ENCODE results near the gene CFAP141.
"Not testable (repeated sequence)": the region's sequence is repeated elsewhere in the genome, so short reads cannot be mapped to it uniquely, and the experiment has no call there.

Gene CFAP141

DNA sequence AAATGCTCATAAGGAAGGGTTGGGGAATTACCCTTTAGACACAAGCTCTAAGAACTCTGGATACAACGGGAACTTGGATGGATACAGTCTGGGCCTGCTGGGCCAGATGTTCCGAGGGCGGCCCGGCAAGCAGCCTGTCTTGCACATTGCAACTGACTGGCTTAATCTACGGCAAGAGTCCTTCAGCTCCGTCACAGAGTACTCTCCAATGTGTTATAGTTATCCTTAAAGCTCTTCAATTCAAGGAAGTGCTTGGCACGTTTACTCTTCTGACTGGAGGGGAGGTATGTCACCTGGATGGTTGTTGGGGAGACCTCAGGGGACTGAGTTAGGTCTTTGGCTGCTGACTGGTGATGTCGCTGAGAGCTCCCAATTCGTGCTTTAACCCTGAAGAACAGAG is 1.1 kb upstream of the CFAP141 start:
- no peak for DNase-seq

DNA sequence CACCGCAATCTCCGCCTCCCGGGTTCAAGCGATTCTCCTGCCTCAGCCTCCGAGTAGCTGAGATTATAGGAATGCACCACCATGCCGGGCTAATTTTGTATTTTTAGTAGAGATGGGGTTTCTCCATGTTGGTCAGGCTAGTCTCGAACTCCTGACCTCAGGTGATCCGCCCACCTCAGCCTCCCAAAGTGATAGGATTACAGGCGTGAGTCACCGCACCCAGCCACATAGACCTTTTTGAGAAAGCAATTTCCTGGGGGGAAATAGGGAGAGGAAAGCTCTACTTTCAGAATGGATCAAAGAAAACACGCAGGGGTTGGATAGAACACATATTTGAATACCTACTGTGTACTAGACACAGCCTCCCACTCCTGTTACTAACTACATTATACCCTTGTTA is 355 bp downstream of the CFAP141 start:
- DNase-seq: not testable (repeated sequence)

DNA sequence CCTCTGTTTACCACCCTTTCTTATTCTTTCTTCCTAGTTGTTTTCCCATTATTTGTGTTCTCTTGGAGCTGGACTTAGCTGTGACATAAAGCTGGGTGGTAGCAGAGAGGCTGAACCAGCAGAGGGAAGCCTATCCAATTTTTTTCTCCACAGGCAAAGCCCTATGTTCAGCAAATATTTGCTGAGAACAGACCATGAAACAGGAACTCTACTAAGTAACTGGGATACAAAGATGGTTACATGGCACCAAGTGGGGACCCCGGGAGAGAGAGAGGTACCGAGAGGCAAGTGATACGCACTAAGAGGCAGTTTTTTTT is 6.6 kb downstream of the CFAP141 start:
- DNase-seq: no peak

DNA sequence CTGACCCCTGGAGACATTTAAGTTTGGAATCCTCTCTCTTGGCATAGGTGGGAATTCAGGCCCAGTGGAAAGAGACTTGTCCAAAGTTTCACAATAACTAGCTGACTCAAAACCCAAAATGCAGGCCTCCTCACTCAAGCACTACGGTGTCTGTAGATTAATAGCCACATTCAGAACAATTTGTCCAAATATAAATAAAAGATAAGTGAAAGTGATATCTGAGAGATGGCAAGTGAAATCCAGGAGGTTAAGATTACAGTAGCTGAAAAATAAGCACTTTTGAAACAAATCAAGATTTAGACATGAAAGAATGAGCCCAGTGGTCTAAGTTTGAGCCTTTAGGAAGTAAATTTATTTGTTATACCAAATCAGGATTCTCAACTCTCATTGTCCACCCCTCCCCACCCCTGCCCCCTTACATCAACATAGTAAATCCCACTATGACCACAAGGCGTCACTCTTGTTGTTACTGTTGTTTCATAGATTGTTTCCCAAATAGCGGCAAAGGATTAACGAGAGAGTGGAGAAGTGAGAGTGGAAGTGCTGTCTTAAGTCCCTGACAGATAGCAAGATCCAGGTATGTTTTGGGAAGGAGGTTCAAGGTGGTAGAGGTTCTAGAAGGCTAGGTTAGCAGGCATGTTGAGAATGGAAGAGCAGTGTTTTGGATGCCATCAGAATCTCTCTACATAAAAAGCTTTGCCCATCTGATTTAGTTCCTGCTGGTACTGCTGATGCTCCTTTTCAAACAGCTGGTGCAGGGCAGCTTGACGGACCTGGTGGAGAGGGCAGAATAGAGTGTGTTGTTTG is 7.2 kb downstream of the CFAP141 start:
- no peak for DNase-seq

DNA sequence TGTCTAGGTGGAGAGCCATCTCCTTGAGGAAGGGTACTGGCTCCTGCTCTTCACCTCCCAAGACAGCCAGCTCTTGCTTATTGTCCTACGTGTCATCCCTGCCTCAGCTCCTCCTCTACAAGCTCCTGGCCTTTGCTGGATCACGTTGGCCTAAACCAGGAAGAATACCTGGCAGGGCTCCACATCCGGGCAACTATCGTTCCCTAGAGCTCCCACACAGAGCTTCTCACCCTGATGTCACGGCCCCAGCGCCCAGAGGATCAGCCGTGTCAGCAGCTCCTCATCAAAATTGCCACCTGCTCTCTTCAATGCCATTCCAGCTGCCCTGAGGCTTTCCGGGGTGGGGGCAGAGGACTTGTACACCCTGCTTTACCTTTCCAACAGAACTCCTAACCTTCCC is 12.3 kb downstream of the CFAP141 start:
- DNase-seq: no peak

DNA sequence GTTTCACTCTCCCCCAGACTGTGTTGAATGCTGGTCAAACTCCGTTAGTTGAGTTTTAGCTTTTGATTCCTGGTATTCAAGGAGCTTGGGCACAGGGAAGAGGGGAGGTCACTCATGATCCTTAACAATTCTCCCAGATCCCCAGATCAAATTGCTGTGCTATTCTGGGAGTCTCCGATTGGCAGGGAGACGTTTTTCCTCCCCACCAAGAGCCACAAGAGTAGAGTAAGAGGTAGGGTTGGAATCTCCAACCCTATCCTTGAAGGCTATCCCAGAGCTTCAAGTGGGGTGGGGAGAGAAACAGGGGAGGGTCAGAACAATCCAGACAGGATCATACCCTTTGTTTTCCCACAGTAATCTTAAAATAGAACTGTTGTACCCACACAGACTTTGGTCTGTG is 13.7 kb downstream of the CFAP141 start:
- no peak for DNase-seq

DNA sequence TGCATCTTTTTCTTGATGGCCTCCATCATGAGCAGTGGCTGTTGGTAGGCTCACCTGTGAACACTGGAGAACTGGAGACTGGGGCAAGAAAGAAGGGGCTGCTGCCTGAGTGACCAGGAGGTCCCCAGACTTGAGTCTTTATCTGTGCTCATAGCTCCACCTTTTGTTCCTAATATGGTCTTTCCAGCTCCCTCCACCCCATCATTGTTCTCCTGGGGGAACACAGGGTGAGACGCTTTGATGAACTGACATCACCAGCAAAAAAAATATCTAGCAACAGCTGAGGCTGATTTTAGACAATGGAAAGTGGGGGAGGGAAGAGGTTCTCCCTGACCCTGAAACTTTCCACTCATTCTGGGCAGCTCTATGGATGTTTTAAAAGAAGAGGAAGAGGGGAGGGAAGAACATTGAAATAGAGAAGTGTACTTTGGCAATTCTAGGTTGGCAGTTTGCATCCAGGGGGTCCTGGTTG is 14.1 kb downstream of the CFAP141 start, which contains the start of gene TPM3:
TSS of gene TPM3 (minus strand) at position 111 of the 472 bp plus-strand sequence. CDS start at position 29, 82 bp downstream.
- no peak for DNase-seq

DNA sequence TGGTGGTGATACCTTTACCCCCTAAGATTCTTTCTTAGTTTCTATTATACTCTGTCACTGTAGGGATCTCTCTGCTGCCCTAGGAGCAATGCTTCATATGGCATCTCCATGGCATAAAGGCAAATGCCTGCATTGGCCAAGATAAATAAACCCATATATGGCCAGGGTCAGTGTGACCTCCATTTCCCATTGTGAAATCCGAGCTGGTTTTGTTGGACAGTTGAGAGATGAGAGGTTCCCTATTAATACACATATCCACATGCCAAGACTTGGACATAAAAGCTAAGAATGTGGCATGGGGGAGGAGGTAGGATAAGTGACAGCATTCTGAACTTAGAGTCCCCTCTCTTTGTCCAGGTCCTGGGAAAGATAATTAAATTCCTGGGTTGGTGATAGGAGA is 15.6 kb downstream of the CFAP141 start:
- DNase-seq: no peak

DNA sequence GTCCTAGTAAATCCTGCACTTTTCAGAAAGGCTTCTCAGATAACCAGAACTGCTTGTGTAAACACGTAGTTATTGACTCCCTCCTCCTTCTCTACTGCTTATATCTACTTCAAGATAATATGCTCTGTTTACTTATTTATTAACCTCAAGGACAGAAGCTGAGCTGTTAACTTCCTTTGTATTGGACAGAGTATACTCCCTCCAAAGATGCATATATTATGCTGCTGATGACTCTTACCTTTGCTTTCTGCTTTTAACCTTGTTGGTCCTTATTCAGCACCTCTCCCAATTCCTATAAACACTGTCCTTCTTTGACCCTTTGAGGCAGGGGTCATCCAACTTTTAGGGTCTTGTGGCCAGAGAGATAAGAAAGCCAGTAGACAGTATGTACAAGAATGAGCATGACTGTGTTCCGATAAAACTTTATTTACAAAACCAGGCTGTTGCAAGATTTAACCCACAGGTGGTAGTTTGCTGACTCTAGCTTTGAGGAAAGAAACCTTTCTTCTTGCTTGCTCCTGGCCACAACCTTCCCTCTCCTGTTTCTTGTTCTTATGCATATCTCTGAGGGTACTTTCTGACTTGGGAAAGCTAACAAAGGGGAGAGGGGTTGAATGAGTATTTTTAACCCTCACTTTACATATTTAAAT is 19.2 kb downstream of the CFAP141 start:
- DNase-seq: no peak

DNA sequence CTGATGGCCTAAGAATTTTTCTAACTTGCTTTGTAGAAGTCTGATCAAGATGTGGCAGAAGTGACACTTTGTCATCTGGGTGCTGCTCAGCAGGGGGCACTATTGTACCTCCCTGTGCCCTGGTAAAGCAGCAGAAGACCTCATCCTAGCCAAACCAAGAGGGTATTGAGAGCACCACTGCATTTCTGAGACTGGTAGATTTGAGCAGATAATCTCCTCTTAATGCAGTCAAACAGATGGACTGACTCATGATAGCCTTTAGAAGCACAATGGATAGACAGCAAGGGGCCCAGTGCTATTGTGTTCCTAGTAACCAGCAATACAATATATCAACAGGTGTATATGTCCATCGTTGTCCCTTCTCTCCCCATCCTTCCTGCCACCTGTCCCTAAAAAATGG is 20.0 kb downstream of the CFAP141 start:
- DNase-seq: no peak

DNA sequence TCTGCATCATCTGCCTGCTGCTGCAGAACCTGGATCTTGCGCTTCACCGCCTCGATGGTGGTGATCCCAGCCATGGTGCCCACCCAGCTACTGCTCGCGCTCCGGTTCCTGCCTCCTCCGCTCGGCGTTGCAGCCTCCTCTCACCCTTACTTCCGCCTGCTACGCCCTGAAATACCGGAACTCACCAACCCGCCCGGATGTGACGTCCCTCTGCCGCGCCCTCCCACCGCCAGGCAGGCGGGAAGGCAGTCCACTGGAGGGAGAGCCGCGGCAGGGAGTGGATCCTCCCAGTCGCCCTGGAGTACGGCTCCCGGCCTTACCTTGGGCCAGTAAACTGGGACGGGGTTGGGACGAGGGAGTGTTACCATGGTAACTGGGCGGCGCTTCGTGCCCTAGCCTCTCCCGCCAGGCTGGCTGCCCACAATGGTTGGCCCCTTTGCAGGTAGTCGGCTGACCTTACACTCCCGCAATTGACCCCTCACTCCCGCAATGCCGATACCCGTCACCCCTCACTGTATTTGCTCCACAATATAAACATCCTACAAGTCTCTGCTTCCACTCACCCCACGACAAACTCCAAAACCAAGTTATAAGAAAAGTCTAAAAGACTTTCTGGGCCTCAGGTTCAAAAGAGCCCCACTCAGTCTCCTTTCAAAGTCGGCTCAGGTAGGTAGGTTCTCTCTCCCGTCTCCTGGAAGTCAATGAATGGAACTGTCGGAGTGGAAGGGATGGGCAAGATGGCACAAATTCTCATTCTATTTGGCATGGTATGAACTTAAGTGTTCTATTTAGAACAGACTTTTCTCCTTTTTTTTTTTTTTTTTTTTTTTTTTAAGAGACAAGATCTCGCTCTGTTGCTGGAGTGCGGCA is 22.9 kb downstream of the CFAP141 start:
- DNase-seq: peak; percentile 91

DNA sequence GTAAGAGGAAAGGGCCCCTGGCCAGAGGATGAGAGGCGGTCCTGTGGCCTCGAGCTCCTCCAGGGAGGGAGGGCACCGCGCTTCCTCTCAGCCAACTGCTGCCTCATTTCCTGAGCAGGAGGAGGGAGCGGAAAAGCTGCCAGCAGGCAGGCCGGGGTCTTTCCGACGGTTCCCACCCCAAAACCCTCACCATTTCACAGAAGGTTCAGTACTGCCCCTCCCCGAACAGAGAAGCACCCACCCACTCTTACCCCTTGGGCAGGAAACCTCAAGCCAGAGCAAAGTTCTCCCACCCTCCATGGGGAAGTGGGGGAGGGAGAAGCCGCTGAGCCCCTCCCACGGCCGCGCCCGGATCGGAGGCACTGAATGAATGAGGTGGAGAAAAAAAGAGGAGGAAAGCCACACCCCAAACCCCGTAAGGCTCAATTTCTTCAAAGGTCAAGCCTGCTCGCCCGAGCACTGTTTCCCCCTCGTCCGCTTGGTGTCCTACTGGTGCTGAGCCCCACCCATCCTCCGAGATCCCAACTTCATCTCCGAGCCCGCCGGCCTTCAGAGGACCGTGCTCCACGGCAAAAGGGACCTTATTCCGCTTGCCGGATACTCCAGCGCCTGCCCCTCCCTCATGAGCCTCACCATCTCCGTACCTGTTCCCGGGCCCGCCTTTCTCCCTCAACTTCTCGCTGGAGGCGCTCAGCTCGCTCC is 23.6 kb downstream of the CFAP141 start:
- no peak for DNase-seq

DNA sequence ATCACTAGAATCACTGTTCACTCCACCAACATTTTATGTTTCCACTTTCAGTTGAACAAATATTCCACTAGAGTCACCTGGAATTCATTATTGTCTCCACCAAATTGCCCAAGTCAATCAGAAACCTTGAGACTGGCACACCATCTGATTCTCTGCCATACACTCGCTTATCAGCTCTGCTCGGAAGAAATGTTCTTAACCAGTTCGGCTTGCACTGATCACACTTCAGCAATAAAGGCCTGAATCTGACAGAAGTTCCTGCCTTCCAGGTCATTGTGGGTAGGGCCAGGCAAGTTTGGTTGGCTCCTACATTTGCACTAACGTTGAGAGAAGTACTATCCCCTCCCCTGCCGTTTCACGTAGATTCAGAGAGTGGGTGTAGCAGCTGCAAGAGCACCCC is 24.2 kb downstream of the CFAP141 start:
- no peak for DNase-seq

DNA sequence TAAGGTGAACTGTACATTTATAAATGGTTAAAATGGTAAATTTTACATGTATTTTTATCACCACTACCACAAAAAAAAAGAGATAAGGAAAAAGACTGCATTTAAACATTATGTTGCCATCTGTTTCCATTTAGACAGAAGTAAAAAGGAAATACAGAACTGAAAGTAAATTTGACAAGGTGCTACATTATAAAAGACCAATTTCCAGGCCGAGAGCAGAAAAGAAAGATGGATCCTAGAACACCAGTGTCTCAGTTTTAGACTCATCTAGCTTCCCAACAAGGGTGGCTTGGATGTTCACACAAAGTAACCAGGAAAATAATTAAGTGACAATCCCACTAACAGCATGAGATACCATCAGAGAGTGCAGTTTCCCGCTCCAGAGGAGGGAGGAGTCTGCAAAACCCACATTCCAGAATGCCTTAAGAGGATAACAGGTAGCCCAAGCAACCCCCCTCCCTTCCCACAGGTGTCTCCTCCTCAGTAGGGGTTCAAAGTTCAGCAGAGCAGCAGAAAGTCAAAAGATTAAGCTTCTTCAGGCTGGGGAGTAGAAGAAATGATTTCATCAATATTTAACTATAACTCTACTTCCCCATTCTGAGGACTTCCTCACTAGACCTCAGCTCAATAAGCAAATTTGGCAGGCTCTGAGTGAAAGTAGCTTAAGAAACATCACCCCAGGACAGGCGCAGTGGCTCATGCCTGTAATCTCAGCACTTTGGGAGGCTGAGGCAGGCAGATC is 26.0 kb downstream of the CFAP141 start:
- no peak for DNase-seq

DNA sequence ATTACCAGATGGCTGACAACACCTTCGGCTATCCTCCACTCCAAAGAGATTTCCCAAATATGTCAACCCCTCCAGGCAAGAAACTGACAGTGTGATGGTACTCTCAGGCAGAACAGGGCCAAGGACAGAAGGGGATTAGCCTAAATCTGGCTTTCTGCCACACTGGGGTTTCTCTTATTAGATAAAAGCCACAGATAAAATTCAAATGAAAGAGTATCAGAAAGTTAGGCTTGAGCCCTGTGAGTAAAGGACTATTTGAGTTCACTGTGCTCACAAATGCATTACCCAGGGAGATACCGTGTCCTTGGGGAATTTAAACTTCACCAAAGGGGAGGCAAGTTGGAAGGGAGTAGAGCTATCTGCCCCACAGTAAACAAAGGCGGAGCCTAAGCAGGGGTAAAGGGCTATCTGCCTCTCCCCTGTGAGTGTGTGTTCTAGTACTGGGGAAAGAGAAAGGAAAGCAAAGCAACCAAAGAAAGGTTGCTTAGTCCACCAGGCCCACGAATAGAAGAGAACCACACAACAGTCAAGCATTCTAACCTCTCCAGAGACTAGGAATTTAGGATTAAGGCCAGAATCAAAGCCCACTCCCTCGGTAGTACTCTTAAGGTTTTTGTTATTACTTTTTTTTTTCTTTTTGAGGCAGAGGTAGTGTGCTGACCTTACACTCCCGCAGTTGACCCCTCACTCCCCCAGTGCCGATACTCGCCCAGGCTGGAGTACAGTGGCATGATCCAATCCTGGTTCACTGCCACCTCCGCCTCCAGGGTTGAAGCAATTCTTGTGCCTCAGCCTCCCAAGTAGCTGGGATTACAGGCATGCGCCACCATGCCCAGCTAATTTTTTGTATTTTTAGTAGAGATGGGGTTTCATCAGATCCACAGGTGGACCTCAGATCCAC is 27.0 kb downstream of the CFAP141 start:
- no peak for DNase-seq

DNA sequence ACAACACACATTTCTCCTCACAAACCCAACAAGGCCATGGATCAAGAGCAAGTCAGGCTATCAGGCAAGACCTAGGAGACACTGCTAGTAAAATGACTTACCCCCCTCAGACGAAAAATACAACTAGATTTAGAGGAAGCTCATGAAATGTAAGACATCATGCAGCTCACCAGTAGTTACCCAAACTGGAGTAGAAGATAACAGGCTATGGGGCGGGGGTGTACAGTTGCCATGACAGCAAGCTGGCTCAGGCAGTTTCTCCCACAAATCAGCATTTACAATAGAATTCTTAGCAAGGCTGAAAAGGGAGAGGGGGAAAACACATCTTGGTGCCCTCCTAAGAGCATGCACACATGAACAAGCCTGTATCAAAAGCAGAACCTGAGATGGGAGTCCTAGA is 28.1 kb downstream of the CFAP141 start:
- no peak for DNase-seq

DNA sequence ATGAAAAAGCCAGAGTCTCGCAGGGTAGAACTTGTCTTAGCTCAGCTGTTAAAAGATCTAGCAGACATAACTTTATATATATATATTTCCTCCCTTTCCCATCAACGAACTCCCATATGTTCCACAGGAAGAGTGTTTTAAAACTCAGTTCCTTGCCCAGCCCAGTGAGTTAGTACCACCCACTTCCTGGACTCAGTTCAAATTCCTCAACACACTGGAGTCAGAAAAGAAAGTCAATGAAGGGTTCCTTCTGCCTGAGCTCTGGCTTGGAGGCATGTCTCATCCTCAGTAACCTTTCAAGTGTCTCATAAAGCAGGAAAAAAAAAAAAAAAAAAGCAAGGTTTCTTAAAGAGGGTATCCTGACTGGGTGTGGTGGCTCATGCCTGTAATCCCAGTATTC is 29.8 kb downstream of the CFAP141 start:
- no peak for DNase-seq

DNA sequence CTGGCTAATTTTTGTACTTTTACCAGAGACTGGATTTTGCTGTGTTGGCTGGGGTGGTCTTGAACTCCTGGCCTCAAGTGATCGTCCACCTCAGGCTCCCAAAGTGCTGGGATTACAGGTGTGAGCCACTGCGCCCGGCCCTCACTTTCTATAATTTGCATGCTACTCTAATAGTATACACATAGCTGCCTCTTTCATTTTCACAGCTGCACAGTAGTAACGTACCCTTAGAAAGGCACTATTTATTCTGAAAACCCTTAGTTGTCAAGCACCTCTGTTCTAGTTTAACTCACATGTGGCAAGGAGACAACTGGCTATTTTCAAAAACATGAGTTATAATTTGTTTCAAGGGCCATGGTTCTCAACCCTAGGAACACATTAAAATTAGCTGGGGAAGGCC is 31.5 kb downstream of the CFAP141 start:
- DNase-seq: no peak

DNA sequence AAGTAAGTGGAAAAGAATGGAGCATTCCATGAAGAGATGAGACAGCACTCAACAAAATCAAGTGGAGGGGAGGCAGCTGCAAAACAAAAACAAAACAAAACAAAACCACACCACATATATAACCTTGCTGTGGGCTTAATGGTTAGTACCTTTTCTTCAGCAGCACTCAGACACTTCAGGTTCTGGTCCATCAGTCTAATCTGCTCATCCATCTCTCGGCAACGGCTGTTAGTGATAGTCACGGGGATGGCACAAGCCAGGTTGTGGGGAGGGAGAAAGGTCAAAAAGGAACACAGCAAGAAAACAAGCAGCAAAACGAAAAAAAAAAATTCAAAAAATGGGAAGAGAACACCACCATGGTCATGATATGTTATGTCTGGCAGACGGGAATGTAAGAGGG is 34.3 kb downstream of the CFAP141 start:
- no peak for DNase-seq

DNA sequence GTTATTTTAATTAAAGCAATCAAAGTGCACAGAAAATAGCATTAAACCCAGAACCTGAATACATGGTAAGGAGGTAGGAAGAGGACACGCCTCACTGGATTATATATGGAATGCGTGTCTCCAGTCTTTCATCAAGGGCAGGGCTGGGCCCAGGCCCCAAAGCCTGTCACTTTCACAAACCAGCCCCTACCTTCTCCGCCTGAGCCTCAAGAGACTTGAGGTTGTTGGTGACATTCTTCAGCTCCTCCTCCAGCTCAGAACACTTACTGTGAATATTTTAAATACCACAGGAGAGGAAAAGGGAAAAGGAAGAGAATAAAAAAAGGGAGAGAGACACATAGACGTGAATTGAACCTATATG is 34.9 kb downstream of the CFAP141 start:
- DNase-seq: no peak

DNA sequence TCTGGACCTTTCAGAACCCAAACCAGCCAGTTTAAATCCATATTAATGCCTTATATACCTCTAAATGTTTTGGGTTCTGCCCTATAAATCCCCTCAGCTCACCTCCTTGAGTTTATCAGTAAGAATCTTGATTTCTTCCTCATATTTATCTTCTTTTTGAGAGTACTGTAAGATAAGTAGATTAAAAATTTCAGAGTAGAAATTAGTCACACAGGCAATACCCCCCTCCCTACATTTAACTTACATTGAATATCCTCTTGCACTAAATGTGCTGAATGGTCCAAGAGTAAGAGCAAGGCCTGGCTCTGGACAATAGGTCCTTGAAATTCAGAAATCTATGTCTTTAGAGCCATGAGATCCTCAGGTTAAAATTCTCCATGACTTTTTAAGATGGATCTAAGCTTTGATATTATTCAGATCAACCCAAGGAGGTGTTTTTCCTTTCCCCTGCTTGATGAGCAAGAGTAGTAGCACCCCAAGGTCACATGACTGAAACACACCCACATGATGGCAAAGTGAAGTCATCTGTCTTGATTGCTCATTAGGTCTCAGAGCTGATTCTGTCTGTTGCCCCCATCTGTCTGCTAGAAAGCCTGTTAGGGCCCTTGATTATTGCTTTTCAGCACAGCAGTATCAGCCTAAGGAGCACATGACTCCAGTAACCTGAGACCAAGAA is 35.4 kb downstream of the CFAP141 start:
- no peak for DNase-seq

Data from T1000 (cell line).